Astrocyte (in vitro differentiated cells and primary cell): ENCODE results near the gene FNDC3B. TPM values are rescaled to one million over a fixed set of nuclear protein-coding genes. Genes with fewer than 3 reads are reported as not detected.

Source experiments
- DNase-seq: peaks from one replicate; pipeline ENCODE4 v3.0.0-alpha.2; 2010; ENCODE audit warnings: low read depth
- FAIRE-seq: peaks from 2 replicates; lab custom pipeline; 2011; peaks lifted over from hg19 to GRCh38; lab: Jason Lieb, UNC
- H2AFZ ChIP-seq: 2 replicates; pipeline ENCODE4 v1.6.0; 2012; ENCODE audit warnings: low read depth, low read length, inconsistent platforms
- H3K27ac ChIP-seq: 2 replicates; pipeline ENCODE4 v1.5.1; 2011; ENCODE audit warnings: low read depth, low read length, inconsistent platforms
- H3K27me3 ChIP-seq: 2 replicates; pipeline ENCODE4 v1.6.0; 2011; ENCODE audit warnings: low read length, inconsistent platforms; ENCODE audit not compliant: insufficient read depth
- H3K36me3 ChIP-seq: 2 replicates; pipeline ENCODE4 v1.5.1; 2011; ENCODE audit warnings: low read length, inconsistent platforms; ENCODE audit not compliant: insufficient read depth
- H3K4me1 ChIP-seq: 2 replicates; pipeline ENCODE4 v1.5.1; 2011; ENCODE audit warnings: low read length, inconsistent platforms; ENCODE audit not compliant: insufficient read depth
- H3K4me2 ChIP-seq: 2 replicates; pipeline ENCODE4 v1.6.0; 2012; ENCODE audit warnings: low read length, inconsistent platforms
- H3K4me3 ChIP-seq: 2 replicates; pipeline ENCODE4 v1.5.1; 2011; ENCODE audit warnings: low read depth, mild to moderate bottlenecking, low read length, inconsistent platforms; ENCODE audit not compliant: insufficient read depth
- H3K79me2 ChIP-seq: 2 replicates; pipeline ENCODE4 v1.6.0; 2012; ENCODE audit warnings: mild to moderate bottlenecking, low read length, inconsistent platforms; ENCODE audit not compliant: insufficient read depth
- H3K9ac ChIP-seq: 2 replicates; pipeline ENCODE4 v1.6.0; 2012; ENCODE audit warnings: mild to moderate bottlenecking, low read length, inconsistent platforms
- H3K9me3 ChIP-seq: 2 replicates; pipeline ENCODE4 v1.5.1; 2012; ENCODE audit warnings: low read depth, mild to moderate bottlenecking, low read length, inconsistent platforms; ENCODE audit not compliant: insufficient read depth
- H4K20me1 ChIP-seq: 2 replicates; pipeline ENCODE4 v1.6.0; 2012; ENCODE audit warnings: low read length, inconsistent platforms; ENCODE audit not compliant: insufficient read depth
- H3K27ac Mint-ChIP-seq: one replicate; pipeline ENCODE4 v1.8.0; 2021; ENCODE audit warnings: mild to moderate bottlenecking, mixed read lengths; ENCODE audit not compliant: unreplicated experiment
- H3K27me3 Mint-ChIP-seq: one replicate; pipeline ENCODE4 v1.8.0; 2021; ENCODE audit warnings: low read depth, mixed read lengths; ENCODE audit not compliant: unreplicated experiment
- H3K36me3 Mint-ChIP-seq: one replicate; pipeline ENCODE4 v1.8.0; 2021; ENCODE audit warnings: low read depth, mixed read lengths; ENCODE audit not compliant: unreplicated experiment
- H3K4me1 Mint-ChIP-seq: one replicate; pipeline ENCODE4 v1.8.0; 2021; ENCODE audit warnings: low read depth, mixed read lengths; ENCODE audit not compliant: unreplicated experiment
- H3K4me3 Mint-ChIP-seq: one replicate; pipeline ENCODE4 v1.8.0; 2021; ENCODE audit warnings: mild to moderate bottlenecking, moderate library complexity, mixed read lengths; ENCODE audit not compliant: unreplicated experiment
- H3K9me3 Mint-ChIP-seq: one replicate; pipeline ENCODE4 v1.8.0; 2021; ENCODE audit warnings: mild to moderate bottlenecking, mixed read lengths; ENCODE audit not compliant: unreplicated experiment
- CTCF ChIP-seq: IDR thresholded peaks from 2 replicates; pipeline ENCODE4 v1.5.1; 2011; ENCODE audit warnings: low read depth, mild to moderate bottlenecking, inconsistent platforms, low read length, moderate library complexity; ENCODE audit not compliant: insufficient read depth
- EZH2 ChIP-seq: IDR thresholded peaks from 2 replicates; pipeline ENCODE4 v1.6.1; 2012; ENCODE audit warnings: mild to moderate bottlenecking, low read length, inconsistent platforms; ENCODE audit not compliant: insufficient read depth
- total RNA-seq: library from RNA; stranded (reverse); gene quantifications from 2 replicates; pipeline ENCODE4 v1.2.1, GENCODE V29; 2021

FNDC3B gene
- total RNA-seq, 1 donor from 2014 or later, result 327 TPM

- peaks cover 36% of the 10 kb centered on the region for H3K36me3 Mint-ChIP-seq
- Histone ChIP-seq H3K4me2 (no peak overlapping the region), H3K36me3 (peaks cover 64% of the 10 kb centered on the region), H3K27me3 (no peaks in the 10 kb centered on the region), H3K4me1 (no peaks in the 10 kb centered on the region), H3K9me3 (no peaks in the 10 kb centered on the region), H3K4me3 (no peak overlapping the region), H4K20me1 (peaks cover 49% of the 10 kb centered on the region), H3K9ac (no peak overlapping the region), H2AFZ (no peak overlapping the region), H3K79me2 (peaks cover 12% of the 10 kb centered on the region), H3K27ac (no peak overlapping the region)
- FAIRE-seq (no peak), DNase-seq (no peak)
- no peak for TF ChIP-seq CTCF
- TF ChIP-seq EZH2, result no peak
- H3K9me3 Mint-ChIP-seq, result no peaks in the 10 kb centered on the region
- peaks cover 31% of the 10 kb centered on the region for H3K4me1 Mint-ChIP-seq
- H3K27me3 Mint-ChIP-seq, result no peaks in the 10 kb centered on the region
- no peak overlapping the region for H3K27ac Mint-ChIP-seq
- no peak overlapping the region for H3K4me3 Mint-ChIP-seq
Observed at GRCh38 chr3:172376881-172377280, 337.5 kb downstream of the FNDC3B start.

GRCh38 chr3:172378439-172378838 is 339.1 kb downstream of the FNDC3B start:
- TF ChIP-seq EZH2 (no peak), CTCF (no peak)
- Mint-ChIP-seq H3K36me3 (peaks cover 41% of the 10 kb centered on the region), H3K27ac (peak overlapping the region; percentile 11), H3K9me3 (no peaks in the 10 kb centered on the region), H3K27me3 (no peaks in the 10 kb centered on the region), H3K4me3 (no peak overlapping the region), H3K4me1 (peaks cover 36% of the 10 kb centered on the region)
- Histone ChIP-seq H2AFZ (no peak overlapping the region), H3K27me3 (no peaks in the 10 kb centered on the region), H3K4me2 (no peak overlapping the region), H3K27ac (no peak overlapping the region), H3K4me3 (no peak overlapping the region), H3K4me1 (no peaks in the 10 kb centered on the region), H3K9me3 (no peaks in the 10 kb centered on the region), H3K79me2 (peaks cover 8% of the 10 kb centered on the region), H4K20me1 (peaks cover 38% of the 10 kb centered on the region), H3K9ac (no peak overlapping the region), H3K36me3 (peaks cover 53% of the 10 kb centered on the region)
- DNase-seq (no peak), FAIRE-seq (no peak)

- Histone ChIP-seq H3K27me3 (no peaks in the 10 kb centered on the region), H3K79me2 (peaks cover 8% of the 10 kb centered on the region), H3K4me3 (no peak overlapping the region), H3K27ac (no peak overlapping the region), H4K20me1 (peaks cover 40% of the 10 kb centered on the region), H3K4me2 (no peak overlapping the region), H3K9ac (no peak overlapping the region), H3K36me3 (peaks cover 45% of the 10 kb centered on the region), H3K4me1 (no peaks in the 10 kb centered on the region), H2AFZ (no peak overlapping the region), H3K9me3 (no peaks in the 10 kb centered on the region)
- DNase-seq (no peak), FAIRE-seq (no peak)
- H3K27ac Mint-ChIP-seq, result peak overlapping the region; percentile 41
- H3K36me3 Mint-ChIP-seq, result peaks cover 36% of the 10 kb centered on the region
- H3K4me1 Mint-ChIP-seq, result peaks cover 37% of the 10 kb centered on the region
- no peaks in the 10 kb centered on the region for H3K9me3 Mint-ChIP-seq
- H3K4me3 Mint-ChIP-seq, result no peak overlapping the region
- H3K27me3 Mint-ChIP-seq, result no peaks in the 10 kb centered on the region
- TF ChIP-seq CTCF, result no peak
- TF ChIP-seq EZH2, result no peak
Observed at GRCh38 chr3:172379372-172379771, 340.0 kb downstream of the FNDC3B start.
